Measurements from ENCODE around the gene RBM19.
"Not testable (repeated sequence)": the region's sequence is repeated elsewhere in the genome, so short reads cannot be mapped to it uniquely, and the experiment has no call there.

Gene RBM19

DNA sequence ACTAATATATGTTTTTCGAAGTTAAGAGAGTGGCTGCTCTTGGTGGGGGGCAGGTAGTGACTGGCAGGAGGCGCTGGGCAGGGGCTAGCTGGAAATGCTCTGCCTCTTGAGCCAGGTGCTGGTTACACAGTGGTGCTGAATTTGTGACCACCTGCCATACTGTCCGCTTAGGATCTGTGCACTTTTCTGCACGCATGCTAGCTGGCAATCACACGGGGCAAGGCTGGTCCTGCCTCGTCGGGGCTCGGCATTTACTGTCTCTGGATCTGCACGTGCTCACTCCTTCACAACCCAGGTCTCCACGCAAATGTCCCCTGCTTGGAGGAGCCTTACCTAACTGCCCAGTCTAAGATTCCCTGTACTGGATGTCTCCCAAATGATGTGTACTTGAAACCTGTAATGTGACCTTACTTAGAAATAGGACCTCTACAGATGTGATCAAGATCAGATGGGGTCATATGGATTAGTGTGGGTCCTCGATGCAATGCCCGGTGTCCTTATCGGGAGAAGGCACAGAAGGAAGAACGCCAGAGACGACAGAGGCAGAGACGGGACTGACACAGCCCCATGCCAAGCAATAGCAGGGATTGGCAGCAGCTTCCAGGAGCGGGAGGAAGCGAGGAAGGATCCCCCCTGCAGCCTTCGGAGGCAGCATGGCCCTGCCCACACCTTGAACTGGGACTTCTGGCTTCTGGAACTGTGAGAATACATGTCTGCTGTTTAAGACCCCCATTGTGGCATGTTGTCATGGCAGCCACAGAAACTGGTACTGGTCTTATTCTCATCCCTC is 59.5 kb downstream of the RBM19 start:
- Histone ChIP-seq H3K4me3 (ENCODE audit: low read depth, low read length) (no peak overlapping the region), H3K27me3 (ENCODE audit: insufficient read depth, low read depth, severe bottlenecking) (no peaks in the 10 kb centered on the region), H3K36me3 (no peaks in the 10 kb centered on the region; the same call in 1 of the 2 replicates), H3K27ac (no peak overlapping the region), H3K9me3 (ENCODE audit: severe bottlenecking) (no peaks in the 10 kb centered on the region)
- TF ChIP-seq, protein P1, sequence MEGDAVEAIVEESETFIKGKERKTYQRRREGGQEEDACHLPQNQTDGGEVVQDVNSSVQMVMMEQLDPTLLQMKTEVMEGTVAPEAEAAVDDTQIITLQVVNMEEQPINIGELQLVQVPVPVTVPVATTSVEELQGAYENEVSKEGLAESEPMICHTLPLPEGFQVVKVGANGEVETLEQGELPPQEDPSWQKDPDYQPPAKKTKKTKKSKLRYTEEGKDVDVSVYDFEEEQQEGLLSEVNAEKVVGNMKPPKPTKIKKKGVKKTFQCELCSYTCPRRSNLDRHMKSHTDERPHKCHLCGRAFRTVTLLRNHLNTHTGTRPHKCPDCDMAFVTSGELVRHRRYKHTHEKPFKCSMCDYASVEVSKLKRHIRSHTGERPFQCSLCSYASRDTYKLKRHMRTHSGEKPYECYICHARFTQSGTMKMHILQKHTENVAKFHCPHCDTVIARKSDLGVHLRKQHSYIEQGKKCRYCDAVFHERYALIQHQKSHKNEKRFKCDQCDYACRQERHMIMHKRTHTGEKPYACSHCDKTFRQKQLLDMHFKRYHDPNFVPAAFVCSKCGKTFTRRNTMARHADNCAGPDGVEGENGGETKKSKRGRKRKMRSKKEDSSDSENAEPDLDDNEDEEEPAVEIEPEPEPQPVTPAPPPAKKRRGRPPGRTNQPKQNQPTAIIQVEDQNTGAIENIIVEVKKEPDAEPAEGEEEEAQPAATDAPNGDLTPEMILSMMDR (IDR thresholded peaks at IDR 0.05; ENCODE audit: low read depth, low read length): no peak
- no peak for DNase-seq

DNA sequence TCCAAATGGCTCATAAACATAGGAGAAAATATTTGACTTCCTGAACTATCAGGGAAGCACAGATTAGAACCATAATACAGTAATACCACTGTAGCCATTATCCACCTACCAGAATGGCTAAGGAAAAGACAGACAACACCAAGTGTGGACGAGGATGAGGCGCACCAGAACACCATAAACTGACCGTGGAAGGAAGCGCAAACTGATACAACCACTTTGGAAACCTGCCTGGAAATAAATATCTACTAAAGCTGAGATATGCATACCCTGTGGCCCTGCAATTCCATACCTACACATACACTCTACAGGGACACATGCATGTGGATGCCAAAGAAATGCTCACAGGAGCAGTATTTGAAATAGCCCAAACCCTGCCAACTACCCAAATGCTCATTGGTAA is 60.3 kb downstream of the RBM19 start:
- no peak for DNase-seq
- TF ChIP-seq, protein P1 (IDR thresholded peaks at IDR 0.05; ENCODE audit: low read depth, low read length): no peak
- Histone ChIP-seq H3K36me3 (no peaks in the 10 kb centered on the region; the same call in 1 of the 2 replicates), H3K4me3 (ENCODE audit: low read depth, low read length) (no peak overlapping the region), H3K27me3 (ENCODE audit: insufficient read depth, low read depth, severe bottlenecking) (no peaks in the 10 kb centered on the region), H3K27ac (no peak overlapping the region), H3K9me3 (ENCODE audit: severe bottlenecking) (no peaks in the 10 kb centered on the region)

DNA sequence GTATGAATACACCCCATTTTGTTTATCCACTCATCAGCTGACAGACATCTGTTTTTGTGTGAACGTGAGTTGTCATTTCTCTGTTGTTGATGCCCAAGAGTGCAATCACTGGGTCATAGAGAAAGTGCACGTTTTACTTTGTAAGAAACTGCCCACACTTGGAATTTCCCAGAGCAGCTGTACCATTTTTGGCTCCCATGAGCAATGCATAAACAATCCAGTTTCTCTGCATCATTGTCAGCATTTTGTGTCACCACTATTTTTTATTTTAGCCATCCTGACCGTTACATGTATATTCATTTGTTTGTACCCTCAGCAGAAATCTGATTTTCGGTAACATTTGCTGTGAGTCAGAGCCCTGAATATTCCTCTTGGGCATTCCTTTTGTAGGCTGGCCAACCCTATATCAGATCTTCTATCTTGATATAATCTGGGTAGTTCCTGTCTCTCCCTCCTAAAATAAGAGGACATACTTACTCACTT is 62.7 kb downstream of the RBM19 start:
- Histone ChIP-seq H3K27ac (no peak overlapping the region), H3K9me3 (ENCODE audit: severe bottlenecking) (no peaks in the 10 kb centered on the region), H3K4me3 (ENCODE audit: low read depth, low read length) (no peak overlapping the region), H3K36me3 (no peaks in the 10 kb centered on the region; the same call in 1 of the 2 replicates), H3K27me3 (ENCODE audit: insufficient read depth, low read depth, severe bottlenecking) (no peaks in the 10 kb centered on the region)
- TF ChIP-seq, protein P1 (IDR thresholded peaks at IDR 0.05; ENCODE audit: low read depth, low read length): no peak
- DNase-seq: no peak

DNA sequence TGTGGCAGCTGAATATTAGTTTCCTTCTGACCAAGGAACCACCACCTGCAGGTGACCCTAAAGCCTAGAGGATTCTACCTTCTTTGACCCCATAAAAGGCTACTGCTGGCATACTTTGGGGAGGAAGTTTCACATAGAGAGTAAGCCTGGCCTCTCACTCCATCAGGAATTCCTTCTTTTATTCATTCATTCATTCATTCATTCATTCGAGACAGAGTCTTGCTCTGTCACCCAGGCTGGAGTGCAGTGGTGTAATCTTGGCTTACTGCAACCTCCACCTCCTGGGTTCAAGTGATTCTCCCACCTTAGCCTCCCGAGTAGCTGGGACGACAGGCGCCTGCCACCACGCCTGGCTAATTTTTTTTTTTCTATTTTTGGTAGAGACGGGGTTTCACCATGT is 64.8 kb downstream of the RBM19 start:
- not testable (repeated sequence) for H3K4me3 ChIP-seq (ENCODE audit: low read depth, low read length); H3K9me3 ChIP-seq (ENCODE audit: severe bottlenecking); H3K27ac ChIP-seq; H3K27me3 ChIP-seq (ENCODE audit: insufficient read depth, low read depth, severe bottlenecking); H3K36me3 ChIP-seq; DNase-seq

DNA sequence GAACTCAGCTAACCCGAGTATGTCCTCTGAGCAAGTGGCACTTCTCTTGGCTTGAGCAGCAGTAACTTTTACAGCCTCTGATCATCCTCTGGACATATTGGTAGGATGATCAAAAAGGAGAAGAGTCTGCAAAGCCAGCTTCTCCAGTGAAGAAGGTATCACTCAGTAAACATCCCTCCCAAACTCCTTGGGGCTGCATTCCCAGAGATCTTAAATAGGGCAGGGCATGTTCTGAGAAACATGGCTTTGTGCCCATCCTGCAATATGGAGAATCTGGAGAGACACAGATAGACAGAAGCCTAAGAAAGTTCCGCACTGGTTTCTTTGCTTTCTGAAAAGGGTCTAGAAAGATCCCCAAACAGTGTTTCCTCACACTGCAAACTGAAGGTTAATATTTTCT is 65.4 kb downstream of the RBM19 start:
- H3K9me3 ChIP-seq (ENCODE audit: severe bottlenecking): no peaks in the 10 kb centered on the region
- no peaks in the 10 kb centered on the region for H3K27me3 ChIP-seq (ENCODE audit: insufficient read depth, low read depth, severe bottlenecking)
- H3K27ac ChIP-seq: no peak overlapping the region
- no peak for DNase-seq
- TF ChIP-seq, protein P1 (IDR thresholded peaks at IDR 0.05; ENCODE audit: low read depth, low read length): no peak
- no peaks in the 10 kb centered on the region; the same call in 1 of the 2 replicates for H3K36me3 ChIP-seq
- H3K4me3 ChIP-seq (ENCODE audit: low read depth, low read length): no peak overlapping the region

DNA sequence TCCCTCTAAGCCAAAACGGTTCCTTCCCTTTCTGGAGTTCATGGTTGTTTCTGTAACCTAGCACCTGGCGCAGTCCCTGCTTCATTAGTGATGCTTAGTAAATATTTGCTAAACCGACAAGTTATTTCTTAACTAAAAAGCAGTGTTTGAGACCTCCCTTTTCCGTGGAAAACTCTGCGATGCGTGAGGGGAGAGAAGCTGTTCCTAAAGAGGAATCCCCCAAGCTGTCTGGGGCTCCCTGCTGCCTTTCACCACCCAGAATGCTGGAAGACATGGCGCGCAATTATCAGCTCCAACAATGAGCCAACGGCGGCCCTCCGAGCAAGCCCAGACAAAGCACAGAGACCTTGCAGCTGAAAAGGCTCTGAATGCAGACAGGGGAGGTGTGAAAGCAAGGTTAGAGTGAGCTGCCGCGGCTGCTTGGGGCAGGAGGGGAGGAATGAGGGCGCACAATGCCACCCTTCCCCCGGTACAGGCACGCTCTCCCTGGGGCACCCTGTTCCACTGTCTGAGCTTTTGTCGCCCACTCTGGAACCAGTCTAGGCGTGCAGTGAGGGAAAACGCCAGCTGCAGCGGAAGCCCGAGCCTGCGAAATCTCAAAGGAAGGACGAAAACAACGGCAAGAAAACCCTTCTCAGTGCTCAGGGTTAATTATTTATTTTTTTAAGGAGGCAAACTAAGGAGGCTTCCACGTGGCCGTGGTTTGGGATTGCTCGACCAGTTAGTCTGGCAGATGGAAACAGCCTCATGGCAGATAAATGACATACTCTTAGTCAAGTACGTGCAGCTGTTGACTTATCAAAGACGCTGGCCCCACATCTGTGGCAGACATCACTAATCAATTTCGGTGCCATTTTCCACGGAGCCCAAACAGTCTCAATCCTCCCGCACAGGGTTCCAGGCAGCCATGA is 66.3 kb downstream of the RBM19 start:
- Histone ChIP-seq H3K4me3 (ENCODE audit: low read depth, low read length) (no peak overlapping the region), H3K36me3 (no peaks in the 10 kb centered on the region; the same call in 1 of the 2 replicates), H3K9me3 (ENCODE audit: severe bottlenecking) (no peaks in the 10 kb centered on the region), H3K27ac (no peak overlapping the region), H3K27me3 (ENCODE audit: insufficient read depth, low read depth, severe bottlenecking) (no peaks in the 10 kb centered on the region)
- TF ChIP-seq, protein P1 (IDR thresholded peaks at IDR 0.05; ENCODE audit: low read depth, low read length): no peak
- DNase-seq: no peak
